Endometrium (tissue), 2 donors: ENCODE results near the gene CHKA.

Experiments
- FAIRE-seq: peaks from 2 replicates; lab custom pipeline; 2012; peaks lifted over from hg19 to GRCh38; lab: Jason Lieb, UNC
- donor health status: control.
- donor health status: control.

CHKA gene

DNA sequence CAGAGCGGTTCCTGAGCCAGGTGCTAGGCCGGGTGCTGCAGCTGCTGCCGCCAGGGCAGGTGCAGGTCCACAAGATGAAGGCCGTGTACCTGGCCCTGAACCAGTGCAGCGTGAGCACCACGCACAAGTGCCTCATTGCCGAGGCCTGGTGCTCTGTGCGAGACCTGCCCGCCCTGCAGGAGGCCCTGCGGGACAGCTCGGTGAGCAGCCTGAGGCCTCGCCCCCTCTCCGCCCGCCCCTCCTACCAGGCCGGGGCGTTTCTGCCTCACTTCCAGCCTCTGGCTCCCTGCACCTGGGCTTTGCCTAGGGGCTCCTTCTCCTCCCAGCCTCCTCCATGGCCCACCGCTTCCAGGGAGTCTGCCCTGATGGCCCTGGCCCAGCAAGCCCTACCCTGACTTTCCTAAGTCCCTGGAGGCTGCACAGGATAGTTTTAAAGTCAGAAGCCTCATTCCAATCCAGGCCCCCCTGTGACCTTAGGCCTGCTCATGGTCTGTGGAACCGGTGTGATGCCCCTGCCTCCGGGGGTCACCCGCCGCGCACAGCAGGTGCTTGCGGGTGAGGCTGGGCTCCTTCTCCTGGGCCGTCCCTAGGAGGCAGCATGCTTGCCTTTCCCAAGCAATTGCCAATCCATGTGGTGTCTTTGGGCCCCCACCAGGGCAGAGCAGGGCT lies 76.9 kb downstream of the CHKA start:
- FAIRE-seq, result no peak

DNA sequence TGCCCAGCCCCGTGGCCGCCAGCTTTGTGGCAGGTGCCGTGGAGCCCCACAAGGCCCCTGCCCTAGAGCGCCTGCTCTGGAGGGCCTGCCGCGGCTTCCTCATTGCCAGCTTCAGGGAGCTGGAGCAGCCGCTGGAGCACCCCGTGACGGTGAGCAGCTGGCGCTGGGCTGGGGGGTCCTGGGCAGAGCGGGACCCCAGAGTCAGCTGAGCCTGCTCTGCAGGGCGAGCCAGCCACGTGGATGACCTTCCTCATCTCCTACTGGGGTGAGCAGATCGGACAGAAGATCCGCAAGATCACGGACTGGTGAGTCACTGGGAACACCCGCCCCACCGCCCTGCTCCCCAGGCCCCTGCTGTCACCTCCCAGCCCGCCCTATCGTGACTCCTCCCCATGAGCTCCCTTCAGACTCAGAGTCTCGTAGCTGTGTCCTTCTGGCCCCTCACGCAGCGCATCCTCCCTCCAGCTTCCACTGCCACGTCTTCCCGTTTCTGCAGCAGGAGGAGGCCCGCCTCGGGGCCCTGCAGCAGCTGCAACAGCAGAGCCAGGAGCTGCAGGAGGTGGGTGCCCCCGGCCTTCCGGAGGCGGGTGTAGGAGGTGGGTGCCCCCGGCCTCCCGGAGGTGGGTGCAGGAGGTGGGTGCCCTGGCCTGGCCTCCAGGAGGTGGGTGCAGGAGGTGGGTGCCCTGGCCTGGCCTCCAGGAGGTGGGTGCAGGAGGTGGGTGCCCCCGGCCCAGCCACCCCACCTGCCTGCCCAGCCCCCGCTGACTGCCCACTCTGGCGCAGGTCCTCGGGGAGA lies 77.6 kb downstream of the CHKA start:
- no peak for FAIRE-seq

DNA sequence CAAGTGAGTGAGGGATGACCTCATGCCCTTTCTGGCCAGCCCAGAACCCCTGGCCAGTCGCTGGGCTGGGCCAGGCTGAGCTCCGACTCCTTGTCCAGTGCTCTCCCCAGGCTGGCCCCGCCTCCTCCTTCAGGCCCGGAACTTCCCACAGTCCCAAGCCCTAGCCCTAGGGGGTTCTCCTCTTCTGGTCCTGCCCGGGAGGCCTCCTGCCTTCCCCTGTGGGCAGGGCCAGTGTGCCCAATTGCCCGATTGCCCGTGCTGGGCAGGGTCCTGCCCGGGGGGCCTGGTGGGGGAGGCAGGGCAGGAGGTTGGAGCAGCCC lies 78.2 kb downstream of the CHKA start:
- no peak for FAIRE-seq

DNA sequence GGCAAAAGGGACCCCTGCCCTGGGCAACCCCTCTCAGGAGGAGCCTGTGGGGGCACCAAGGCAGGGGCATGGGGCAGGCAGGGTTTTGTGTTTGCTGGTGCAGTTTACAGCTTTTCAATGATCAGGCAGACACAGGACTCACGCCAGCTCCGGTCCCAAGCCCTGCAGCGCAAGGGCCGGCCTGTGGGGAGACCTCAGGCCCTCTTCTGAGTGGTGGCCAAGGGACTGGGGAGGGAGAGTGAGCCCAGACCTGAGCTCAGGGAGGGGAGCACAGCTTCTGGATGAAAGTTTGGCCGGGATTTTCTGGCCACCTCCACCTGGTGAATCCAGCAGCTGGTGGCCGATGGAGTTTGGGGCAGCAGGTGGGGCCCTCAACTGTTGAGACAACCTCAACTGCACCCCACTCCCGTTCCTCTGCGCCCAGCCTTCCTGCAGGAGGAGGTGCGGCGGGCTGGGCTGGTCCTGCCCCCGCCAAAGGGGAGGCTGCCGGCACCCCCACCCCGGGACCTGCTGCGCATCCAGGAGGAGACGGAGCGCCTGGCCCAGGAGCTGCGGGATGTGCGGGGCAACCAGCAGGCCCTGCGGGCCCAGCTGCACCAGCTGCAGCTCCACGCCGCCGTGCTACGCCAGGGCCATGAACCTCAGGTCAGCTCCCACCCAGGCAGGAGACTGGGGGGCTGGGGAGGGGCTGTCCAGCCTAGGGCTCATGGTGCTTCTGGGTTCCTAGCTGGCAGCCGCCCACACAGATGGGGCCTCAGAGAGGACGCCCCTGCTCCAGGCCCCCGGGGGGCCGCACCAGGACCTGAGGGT lies 78.8 kb downstream of the CHKA start:
- FAIRE-seq, result no peak

DNA sequence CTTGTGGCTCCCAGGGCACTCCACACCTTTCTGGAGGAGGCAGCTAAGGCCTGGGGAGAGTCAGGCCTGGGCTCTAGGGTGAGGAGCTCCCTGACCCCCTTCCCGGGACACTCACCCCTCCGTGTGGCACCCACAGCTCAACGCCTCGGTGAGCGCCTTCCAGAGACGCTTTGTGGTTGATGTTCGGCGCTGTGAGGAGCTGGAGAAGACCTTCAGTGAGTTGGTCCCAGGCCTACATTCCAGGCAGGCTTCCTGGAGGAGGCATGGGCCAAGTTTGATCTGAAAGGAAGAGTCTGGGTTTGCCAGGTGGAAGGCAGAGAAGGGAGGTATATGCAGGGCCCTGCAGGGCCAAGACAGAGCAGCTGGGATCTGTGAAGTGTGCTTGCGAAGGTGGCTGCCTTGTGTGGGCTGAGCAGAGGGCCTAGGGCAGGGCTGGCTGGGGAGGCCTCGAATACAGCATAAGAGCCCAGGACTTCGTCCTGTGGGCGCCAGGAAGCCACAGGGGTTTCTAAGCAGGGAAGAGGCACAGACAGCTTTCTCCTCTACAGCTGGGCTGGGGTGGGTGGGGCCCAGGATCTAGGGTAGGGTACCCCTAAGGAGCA lies 79.5 kb downstream of the CHKA start:
- no peak for FAIRE-seq

DNA sequence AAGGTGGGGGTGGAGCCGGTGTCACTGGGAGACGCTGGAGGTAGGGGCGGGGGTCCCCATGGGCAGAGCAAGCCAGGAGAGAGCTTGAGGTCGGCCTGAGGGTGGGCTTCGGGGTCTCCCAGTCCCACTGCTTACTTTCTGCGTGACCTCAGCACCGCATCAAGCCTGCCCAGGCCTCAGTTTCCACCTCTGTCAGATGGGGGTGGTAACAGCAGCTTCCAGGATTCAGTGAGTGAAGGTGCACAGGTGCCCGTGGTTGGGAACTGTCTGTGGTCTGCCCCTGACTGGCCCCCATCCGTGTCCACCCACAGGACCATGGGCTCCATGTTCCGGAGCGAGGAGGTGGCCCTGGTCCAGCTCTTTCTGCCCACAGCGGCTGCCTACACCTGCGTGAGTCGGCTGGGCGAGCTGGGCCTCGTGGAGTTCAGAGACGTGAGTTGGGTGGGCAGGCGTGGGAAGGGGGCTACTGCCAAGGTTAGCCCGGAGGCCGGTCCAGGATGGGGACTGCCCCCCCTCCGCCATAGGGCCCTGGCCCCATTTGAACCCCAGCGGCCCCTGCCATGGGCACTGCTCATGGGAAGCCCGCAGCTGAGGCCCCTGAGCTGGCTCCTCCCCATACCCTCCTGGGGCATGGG lies 80.1 kb downstream of the CHKA start:
- no peak for FAIRE-seq

DNA sequence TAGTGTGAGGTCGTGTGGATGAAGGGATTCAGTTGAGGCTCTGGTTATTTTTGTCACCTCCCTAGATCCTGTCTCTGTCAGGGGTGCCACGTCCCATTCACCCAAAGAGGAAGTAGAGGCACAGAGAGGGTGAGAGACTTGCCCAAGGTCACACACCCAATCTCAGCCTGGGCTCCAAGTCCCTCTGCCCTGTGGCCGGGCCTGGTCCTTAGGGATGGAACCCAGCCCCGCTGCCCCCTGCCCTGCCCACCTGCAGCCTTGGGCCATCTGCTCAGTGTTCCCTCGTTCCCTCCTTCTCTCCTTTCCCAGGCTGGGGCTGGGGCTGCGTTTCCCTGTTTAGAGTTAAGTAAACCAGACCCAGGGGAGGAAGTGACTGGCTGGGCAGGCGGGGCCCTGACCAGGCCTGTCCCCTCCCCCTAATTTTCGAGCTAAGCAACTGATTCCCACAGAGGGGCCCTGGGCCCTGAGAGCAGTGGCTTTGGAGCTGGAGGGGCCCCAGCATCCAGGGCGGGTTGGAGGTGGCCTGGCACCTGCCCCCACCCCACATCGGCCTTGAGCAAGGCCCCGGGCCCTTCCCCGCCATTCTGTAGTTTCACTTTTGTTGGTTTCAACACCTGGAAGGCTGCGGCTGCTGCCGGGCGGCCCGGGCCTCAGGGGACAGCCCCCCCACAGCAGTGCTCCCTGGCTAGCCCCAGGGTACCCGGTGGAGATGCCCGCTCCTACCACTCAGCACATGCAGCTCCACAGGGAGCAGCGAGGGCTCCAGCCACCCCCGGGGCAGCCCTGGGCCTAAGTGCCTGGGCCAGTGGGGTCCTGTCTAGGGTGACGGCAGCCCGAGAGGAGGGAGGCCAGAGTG lies 80.9 kb downstream of the CHKA start:
- no peak for FAIRE-seq

DNA sequence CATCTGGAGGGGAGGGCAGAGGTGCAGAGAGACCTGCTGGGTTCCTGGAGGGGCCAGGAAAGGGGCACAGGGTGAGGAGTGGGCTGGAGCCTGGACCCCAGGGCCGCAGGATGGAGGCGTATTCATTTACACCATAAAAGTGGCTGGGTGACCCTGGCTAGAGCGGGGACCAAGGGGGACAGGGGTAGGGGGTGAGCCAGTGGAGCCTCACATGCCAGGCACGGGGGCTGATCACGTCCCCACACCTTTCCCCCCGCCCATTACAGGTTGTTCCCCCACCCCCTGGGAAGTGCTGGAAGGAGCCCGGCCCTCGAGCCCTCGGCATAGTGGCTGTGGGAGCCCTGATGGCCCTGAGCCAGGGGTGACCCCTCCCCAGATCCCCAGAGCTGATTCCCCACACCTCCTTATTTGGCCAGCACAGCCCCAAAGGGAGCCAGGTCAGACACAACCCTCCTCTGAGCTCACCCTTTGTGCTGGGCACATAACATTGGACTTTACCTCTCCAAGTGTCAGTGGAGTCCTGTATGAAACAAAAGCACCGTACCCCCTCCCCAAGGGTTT lies 81.6 kb downstream of the CHKA start:
- no peak for FAIRE-seq

DNA sequence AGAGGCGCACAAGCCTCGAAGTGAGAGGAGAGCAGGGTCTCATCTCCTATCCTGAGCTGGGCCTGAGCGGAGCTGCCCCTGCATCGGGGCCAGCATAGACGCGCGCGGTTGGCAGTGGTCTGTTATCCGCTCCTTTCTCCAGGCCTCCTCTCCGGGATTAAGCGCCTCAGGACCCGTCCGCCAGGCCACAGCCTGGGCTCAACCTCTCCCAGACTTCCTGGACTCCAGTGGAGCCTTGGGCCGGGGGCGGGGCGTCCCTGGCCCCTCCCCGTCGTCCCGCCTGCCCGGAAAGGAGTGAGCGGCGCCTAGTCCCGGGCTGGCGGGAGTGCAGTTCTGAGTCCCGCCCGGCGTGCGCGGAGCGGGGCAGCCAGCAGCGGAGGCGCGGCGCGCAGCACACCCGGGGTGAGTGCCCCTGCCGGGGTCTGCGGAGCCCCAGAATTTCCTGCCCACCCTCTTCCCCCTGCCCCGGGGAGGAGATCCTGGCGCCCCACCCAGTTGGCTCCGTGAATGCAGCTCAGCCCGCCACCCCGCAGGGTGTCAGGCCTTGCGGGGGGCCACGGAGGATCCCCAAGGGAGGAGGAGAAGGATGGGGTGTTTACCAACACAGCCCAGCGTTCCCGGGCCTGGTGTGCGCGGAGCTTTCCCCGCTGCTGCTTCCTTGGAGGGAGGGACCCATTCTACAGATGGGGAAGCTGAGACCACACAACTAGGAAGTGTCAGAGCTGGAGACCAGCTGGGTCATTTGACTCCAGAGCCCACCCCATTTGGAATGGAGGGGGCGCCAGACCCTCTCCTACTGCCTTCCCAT lies 82.3 kb downstream of the CHKA start, which contains the start of gene TCIRG1:
Gene TCIRG1, plus strand, starts transcription at position 308 of the 808 bp plus-strand sequence. CDS start 2,247 bp downstream, outside the sequence.
- FAIRE-seq, result no peak

DNA sequence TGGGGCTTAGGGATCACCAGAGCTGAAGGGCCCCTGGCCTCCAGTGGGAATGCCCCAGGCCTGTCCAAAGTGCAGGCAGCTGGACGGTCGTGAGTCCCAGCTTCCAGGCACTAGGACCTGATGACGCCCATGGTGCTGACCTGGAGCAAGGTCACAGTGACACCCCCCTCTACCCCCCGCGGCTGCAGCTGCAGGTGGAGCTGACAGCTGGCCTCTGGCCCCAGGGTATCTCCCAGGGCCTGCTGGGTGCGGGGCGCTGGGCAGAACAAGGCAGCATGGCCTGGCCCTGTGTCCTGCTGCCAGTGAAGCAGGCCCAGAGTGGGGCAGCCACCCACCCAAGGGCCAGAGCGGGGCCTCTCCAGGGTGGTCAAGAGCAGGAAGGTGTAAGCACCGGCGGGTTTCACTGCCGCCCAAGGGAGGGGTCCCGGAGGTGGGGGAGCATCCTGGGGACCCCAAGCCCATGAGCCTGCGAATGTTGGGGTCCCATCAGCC lies 82.9 kb downstream of the CHKA start:
- no peak for FAIRE-seq

DNA sequence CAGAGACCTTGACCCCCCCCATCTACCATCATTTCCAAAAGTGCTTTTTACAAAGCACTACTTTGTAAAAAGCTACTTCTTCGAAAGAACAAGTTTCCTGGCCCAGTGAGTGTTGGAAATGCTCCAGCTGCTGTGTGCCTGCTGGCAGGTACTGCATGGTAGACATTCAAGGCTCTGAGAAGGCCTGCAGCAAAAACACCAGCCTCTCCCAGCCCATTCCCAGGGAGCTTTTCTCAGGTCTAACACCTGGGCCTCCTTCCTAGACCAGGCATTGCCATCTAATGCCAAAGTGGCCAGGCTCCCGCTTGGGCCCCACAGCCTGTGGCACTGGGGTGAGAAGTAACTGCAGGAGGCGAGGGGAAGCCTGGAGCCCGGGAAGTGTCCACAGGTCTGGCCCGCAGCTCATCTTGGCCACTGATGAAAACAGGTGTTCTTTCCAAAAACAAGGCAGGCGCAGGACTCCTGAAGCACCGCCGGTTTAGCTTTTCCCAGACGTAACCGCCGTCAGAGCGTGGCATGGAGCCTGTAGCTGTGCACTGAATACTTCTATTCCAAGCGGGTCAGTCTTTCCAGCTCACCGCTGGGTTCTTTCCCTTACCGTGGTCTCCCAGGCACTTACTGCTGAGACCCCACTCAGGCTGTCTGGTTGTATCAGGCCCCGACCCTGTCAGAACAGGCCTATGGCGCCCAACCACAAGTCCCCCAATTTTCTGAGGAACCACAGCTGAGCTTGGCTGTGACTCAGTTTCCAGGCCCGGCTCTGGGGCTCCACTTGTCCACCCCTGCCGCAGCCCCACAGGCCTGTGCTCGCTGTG lies 83.6 kb downstream of the CHKA start:
- FAIRE-seq, result no peak

DNA sequence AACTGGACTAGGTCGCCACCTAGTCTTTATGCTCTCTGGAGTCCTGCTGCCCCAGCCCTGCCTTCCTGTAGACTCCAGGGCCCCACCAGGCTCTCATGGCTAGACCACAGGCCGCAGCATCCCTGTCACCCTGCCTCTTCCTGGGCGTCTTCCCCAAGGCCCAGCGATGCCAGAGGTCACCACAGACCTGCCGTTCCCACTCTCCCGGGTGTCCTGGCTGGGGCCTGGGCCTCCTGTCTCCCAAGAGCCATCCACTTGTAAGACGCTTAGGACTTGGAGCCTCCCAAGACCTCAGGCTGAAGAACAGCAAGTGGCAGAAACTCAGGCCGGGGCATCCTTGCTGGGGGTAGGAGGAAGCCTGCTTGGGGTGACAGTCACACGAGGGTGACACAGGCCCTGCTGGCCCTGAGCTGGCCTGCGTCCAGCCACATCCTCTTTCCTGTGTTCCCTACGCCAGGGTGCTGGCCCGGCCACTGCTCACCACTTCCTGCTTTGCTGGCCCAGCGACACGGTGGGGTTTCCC lies 84.4 kb downstream of the CHKA start:
- no peak for FAIRE-seq

DNA sequence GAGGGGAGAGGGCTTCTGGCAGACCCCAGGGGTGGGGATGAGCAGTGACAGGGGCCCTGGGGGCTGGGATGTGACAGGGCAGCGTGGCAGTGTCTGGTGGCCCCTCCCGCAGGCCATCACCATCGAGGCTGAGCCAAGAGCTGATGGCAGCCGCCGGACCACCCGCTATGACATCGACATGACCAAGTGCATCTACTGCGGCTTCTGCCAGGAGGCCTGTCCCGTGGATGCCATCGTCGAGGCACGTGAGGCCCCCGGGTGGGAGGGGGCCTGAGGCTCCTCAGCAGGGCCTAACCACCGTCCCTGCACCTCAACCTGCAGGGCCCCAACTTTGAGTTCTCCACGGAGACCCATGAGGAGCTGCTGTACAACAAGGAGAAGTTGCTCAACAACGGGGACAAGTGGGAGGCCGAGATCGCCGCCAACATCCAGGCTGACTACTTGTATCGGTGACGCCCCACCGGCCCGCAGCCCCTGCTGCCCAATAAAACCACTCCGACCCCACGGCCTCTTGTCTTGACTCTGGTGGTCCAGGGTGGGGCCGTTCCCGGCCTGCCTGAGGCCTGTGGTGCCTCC lies 85.0 kb downstream of the CHKA start:
- FAIRE-seq, result no peak

DNA sequence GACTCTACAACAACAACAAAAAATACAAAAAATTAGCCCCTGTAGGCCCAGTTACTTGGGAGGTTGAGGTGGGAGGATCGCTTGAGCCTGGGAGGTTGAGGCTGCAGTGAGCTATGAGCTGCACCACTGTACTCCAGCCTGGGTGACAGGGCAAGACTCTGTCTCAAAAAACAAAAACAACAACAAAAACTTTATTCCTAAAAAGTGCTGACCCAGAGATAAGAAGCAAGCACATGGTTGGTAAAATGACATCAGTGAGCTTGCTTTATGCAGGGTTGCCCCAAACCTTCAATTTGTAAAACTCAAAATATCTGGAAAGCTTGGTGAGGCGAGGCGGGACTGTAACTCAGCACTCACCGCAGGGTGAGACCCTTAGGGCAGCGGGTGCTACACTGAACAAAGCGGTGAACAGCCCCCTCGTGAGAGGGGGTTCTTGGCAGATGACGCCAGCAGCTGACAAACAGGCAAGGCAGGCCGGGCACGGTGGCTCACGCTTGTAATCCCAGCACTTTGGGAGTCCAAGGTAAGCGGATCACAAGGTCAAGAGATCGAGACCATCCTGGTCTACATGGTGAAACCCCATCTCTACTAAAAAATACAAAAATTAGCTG lies 85.8 kb downstream of the CHKA start:
- no peak for FAIRE-seq

DNA sequence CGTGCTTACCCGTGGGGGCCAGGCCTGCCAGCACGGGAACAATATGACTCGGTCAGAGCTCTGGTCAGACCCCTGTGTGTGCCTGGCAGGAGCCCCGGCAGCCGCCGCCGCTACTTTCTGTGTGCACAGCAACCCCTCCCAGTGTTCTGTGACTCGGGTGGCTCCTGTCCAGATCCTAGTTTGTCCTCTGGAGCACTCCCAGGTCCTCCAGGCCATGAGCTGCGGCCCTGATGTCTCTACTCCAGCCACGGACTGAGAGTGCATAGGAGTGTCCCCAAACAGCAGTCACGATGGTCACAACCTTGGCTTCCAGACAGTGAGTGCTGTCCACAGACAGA lies 87.5 kb downstream of the CHKA start:
- FAIRE-seq, result no peak

DNA sequence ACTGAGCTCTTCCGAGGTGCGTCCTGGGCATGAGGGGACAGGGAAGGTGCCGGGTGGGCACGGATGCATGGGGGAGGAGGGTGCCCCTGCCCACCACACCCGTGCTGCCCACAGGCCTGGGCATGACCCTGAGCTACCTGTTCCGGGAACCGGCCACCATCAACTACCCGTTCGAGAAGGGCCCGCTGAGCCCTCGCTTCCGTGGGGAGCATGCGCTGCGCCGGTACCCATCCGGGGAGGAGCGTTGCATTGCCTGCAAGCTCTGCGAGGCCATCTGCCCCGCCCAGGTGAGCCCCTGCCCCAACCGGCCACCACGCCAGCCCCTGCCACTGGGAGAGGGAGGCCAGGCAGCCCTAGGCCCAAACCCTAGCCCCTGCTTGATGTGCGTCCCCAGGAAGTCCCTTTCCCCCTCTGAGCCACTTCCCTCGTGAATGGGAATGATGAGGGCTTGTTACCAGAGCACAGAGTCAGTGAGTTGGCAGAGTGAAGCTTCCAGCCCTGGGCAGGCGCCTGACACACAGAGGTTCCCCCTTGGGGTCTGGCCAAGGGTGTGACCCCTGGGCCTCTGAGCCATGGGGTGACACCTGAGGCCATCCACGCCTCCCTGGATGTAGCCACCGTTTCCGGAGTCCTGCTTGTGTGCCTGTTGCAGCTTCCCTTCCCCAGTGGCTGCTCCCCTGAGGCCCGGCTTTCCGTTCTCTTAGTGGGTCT lies 88.0 kb downstream of the CHKA start:
- no peak for FAIRE-seq

DNA sequence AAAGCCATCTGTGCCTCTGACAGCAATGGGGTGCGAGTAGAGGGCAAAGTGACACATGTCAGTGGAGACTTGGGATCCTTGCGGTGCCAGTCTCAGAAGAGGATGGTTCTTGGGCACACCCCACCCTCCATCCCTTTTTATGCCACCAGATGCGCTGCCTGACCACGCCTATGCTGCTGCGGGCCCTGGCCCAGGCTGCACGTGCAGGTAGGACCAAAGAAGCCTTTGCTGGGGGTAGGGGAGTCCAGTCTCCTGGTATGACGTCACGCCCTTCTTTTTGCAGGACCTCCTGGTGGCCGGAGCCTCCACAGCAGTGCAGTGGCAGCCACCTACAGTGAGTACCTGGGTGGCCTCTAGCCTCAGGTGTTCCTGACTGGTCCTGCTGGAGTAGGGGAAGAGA lies 89.2 kb downstream of the CHKA start:
- FAIRE-seq, result no peak

DNA sequence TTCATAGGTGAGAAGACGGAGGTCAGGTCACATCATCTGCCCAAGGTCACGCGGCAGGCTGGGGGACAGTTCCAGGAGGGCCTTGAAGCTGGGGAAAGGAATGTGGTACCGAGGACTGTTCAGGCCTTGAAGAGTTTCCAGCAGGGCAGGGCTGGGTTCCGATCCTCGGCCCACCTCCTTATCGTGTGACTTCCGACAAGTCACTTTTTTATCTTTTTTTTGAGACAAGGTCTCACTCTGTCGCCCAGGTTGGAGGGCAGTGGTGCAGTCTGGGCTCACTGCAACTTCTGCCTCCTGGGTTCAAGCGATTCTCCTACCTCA lies 90.1 kb downstream of the CHKA start:
- no peak for FAIRE-seq
